Measurements from ENCODE around the gene CDKAL1. TPM values are rescaled to one million over a fixed set of nuclear protein-coding genes. Genes with fewer than 3 reads are reported as not detected.

CDKAL1 gene
- total and polyA plus RNA-seq, 2 donors (not counting 3 experiments of a cell fraction or from before 2014, with no cell fraction given) = 6.1 to 20.5 TPM

- Histone ChIP-seq H3K4me2 (ENCODE audit: insufficient read depth, low read length) (peak overlapping the region; percentile 31), H3K9ac (replicated peaks; ENCODE audit: extremely low read depth, insufficient read depth, low read length) (no peak overlapping the region), H4K20me1 (replicated peaks; ENCODE audit: control insufficient read depth, extremely low read depth, insufficient read depth, low read length) (no peaks in the 10 kb centered on the region), H3K27me3 (ENCODE audit: control insufficient read depth in 2 of 2, insufficient read depth in 2 of 2, low read length in 2 of 2) (no peaks in the 10 kb centered on the region), H3K36me3 (ENCODE audit: control insufficient read depth in 2 of 2, extremely low read depth in 1 of 2, insufficient read depth in 2 of 2, low read length in 2 of 2) (no peaks in the 10 kb centered on the region), H3K9me1 (replicated peaks; ENCODE audit: control insufficient read depth, extremely low read depth, insufficient read depth, low read length) (no peaks in the 10 kb centered on the region), H3K4me1 (ENCODE audit: control insufficient read depth, extremely low read depth, insufficient read depth, low read length) (peaks cover 35% of the 10 kb centered on the region), H3K4me3 (replicated peaks in 1 of 3; ENCODE audit: insufficient read depth in 1 of 3, low read depth in 1 of 3, low read length in 3 of 3) (no peak overlapping the region), H3K79me2 (ENCODE audit: control insufficient read depth, insufficient read depth, low read length) (no peaks in the 10 kb centered on the region), H2AFZ (ENCODE audit: low read depth, low read length) (no peak overlapping the region), H3K9me3 (replicated peaks; ENCODE audit: control insufficient read depth, insufficient read depth, low read length) (no peaks in the 10 kb centered on the region), H3K27ac (ENCODE audit: insufficient read depth, low read depth, low read length) (no peak overlapping the region)
- peak; percentile 37 for TF ChIP-seq JUN (IDR thresholded peaks at IDR 0.05; ENCODE audit: borderline replicate concordance, insufficient read depth, insufficient read length, low read depth)
- no peak for TF ChIP-seq EZH2 (IDR thresholded peaks at IDR 0.05; ENCODE audit: borderline replicate concordance, low read depth, low read length, severe bottlenecking)
- peak; percentile 35 for TF ChIP-seq FOS (IDR thresholded peaks at IDR 0.05; ENCODE audit: borderline replicate concordance, insufficient read depth, low read length)
- no peak for TF ChIP-seq POLR2AphosphoS5 (IDR thresholded peaks at IDR 0.05; ENCODE audit: insufficient read depth, low read depth, low read length)
- TF ChIP-seq CTCF (IDR thresholded peaks at IDR 0.05; ENCODE audit: extremely low read depth in 1 of 2, insufficient read depth in 1 of 2, low read depth in 1 of 2, low read length in 2 of 2) = no peak
- no peak for TF ChIP-seq MAX (IDR thresholded peaks at IDR 0.05; ENCODE audit: insufficient read depth, insufficient read length)
- TF ChIP-seq MYC (IDR thresholded peaks at IDR 0.05; ENCODE audit: low read depth, low read length) = no peak
- TF ChIP-seq GATA2 (IDR thresholded peaks at IDR 0.05; ENCODE audit: insufficient read depth, insufficient read length, low read depth, low read length) = no peak
- TF ChIP-seq POLR2A (IDR thresholded peaks at IDR 0.05; ENCODE audit: low read depth, low read length) = no peak
- dilution Hi-C loops (cut with MboI; ENCODE audit: extremely low pct_ligation_motif_present, low sequenced_read_pairs) (no loop called here), intact Hi-C loops (cut with micrococcal nuclease) (loop anchor here (1.0 to 5.0 kb wide), 3 partner anchors 120 to 234 kb away; no protein-coding TSS in a partner anchor)
- no TSS peak for BruUV-seq (replicated peaks)
- DNase-seq (ENCODE audit: low read depth, low spot score) = peak; percentile 71
- FAIRE-seq = peak; percentile 71
- ChIA-PET POLR2A (no interaction called here), CTCF (interaction anchor here (0.8 kb wide), 1 partner anchor 21 kb away, joined by 3 read pairs; no protein-coding TSS in a partner anchor)
Measured at GRCh38 chr6:21186479-21187055, 652.3 kb downstream of the CDKAL1 start.
